NCI-H1092 (cell line): Measurements from ENCODE around the gene PTPRD.

Experiments used
- DNase-seq: peaks from one replicate; lab custom pipeline; 2025; lab: John Stamatoyannopoulos, UW

Gene PTPRD

DNA sequence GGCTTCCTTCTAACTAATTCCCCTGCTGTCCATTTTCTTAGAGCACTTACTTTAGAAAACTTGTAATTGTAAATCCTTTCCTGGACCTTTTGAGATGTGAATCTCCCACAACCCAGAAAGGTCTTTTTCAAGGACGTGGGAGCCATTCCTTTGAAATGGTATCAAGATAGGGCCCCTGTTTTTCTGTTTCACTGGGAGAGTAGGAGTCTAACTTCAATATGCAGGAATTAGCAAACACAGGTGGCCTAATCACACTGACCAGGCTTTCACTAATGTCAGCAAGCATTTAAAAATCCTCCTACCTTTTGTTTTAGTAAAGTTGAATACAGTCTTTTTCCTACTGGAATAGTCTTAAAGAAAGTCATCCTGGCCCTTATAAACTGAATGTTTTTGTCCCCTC, 558.3 kb downstream of the PTPRD start:
- DNase-seq: no peak

DNA sequence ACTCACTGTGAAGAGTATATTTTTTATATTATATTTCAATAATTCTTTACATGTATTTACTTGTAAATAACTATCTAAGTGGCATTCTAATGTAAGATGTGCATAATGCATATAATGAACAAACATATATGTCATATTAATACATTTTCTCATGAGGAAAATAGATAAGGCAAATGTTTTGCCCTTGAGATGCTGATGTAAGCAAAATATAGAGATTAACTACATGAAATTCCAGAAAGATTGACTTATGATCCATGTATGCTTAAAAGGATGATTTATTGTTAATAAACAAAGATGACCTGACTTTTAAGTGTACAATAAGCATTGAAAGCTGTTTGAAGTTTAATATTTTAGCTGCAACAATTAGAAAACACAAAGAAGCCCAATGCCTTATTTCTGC, 559.9 kb downstream of the PTPRD start:
- DNase-seq: no peak

DNA sequence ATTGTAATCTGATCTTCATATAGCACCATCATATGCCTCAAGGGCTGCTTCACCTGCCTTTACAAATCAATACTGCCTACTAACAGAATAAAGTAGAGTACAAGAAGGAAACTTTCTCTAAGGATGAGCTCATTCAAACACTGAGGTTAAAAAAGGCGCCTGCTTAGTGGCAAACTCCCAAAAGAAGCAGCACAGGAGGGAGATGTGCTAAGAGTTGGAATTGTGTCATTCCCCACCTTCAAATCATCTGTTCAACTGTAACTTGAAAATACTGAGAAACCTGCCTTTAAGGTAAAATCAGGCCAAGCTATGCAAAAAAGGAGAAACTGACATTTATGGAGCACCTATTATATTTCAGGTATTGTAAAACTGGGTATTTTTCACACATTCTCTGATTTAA, 560.6 kb downstream of the PTPRD start:
- no peak for DNase-seq

DNA sequence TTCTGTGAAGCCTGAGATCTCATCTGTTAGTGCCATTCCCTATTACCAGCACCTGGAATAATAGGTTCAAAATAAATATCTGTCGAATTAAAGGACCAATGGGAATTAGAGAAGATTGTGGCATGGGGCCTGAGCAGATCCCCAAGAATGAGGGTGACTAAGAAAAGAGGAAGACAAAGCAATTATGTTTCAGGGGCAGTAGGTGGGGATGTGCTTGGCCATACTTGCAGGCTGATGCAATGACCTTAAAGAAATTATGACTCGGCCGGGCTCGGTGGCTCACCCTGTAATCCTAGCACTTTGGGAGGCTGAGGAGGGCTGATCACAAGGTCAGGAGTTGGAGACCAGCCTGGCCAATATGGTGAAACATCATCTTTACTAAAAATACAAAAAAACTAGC, 562.8 kb downstream of the PTPRD start:
- DNase-seq: no peak

DNA sequence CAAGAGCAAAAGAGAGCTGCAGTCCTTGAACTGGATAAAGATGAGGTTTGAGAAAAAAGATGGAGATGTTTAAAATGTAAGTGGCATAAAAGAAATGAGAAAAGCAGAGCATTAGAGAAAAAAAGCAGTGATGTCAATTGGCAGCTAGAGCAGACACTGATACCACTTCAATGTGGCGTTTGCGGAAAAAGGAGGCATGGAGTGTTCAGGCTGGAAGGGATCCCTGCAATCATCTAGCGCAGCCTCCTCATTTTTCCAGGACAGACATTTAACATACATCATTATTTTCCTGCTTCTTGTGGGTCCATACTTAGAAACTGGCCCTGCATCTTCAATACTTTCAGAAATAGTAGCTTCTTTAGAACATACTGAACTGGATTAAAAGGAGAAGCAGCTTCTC, 563.8 kb downstream of the PTPRD start:
- no peak for DNase-seq

DNA sequence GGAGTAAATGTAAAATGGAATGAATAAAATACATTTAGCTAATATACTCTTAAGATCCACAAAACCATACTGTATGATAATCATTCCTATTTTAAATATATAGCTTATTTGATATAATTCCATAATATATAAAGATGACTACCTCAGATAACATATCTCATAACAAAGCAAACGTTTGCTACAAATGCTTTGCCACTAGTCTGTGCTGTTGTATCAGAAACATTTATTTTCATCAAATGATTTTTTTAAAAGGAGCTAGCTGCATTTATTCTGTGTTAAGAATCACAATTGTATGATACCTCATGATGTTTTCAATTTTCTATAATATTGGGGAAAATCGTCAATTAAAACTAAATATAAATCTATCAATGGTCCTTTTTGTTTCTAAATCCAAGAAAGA, 567.2 kb downstream of the PTPRD start:
- peak; percentile 61 for DNase-seq

DNA sequence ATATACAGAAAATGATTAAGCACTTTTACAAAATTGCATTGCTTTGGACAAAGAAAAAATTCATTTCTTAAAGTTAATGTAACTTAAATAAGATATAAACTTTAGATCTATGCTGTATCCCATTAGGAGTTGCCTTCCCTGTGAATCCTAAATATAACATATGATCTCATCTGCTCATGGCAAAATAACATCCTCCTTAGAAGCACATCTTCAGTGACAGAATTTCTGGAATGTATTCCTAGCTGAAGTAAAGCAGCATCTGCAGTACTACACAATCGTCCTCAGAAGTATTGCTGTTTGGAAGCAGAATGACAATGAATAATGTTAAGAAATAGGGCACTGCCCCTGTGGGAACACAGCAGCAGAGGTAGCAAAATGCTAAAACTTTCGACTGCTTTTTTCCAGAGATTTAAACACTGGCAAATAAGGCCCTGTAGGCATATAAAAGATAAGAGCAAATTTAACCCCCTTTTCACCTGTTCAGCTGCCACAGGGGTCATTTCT, 571.0 kb downstream of the PTPRD start:
- DNase-seq: no peak

DNA sequence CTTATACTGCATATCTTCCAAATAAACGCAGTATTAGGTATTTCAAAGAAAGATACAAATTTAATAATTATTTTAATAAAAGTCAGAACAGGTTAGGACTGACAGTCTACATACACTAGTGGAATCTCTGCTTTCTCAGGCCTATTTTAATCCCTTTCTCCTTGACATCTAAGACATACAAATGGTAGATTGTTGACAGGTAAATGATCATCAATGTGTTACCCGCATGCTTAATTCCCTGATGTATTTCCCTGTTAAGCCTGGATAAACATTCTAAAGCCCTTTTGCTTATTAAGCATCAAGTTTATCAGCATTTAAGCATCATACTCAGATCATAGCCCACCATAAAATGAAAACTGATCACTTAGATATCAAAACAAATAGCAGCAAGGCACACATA, 576.7 kb downstream of the PTPRD start:
- DNase-seq: no peak

DNA sequence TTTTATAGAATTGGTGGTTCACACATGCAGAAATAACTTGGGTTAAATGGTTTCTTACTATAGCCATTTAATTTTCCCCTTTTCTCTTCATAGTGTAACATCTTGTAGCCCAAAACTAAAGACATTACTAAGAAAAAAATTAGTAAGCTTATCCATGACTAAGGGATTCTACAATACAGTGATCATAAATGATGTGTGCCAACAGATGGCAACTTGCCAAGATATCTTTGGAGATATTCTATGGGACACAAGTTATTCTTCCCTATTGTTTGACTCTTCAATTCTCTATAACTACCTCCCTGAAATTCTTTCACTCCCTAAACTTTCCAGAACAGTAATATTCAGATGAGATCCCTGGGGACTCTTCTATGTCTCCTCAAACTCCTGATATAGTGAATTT, 580.6 kb downstream of the PTPRD start:
- DNase-seq: no peak

DNA sequence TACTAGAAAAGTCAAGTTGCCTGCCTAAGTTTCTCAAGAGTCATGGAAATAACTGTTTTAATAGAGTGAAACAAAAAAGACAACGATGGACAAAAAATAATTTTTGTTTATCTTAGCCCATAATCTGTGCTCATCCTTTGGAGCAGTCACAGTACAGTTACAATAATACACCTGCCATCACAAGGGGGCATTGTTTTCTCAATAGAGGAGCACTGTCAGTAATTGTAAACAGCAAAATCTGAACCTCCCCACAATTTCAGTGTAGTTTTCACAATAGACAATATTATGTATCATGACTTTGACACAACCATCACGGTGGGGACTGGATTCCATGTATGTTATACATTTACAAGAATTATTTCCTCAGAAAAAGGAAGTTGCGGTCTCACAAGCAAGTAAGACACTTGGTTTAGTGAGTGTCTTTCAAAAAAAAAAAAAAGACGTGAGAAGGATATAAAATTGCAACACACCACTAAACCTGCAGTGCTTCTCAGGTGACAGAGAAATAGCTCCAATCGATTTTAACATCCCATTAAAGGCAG, 586.3 kb downstream of the PTPRD start:
- DNase-seq: no peak

DNA sequence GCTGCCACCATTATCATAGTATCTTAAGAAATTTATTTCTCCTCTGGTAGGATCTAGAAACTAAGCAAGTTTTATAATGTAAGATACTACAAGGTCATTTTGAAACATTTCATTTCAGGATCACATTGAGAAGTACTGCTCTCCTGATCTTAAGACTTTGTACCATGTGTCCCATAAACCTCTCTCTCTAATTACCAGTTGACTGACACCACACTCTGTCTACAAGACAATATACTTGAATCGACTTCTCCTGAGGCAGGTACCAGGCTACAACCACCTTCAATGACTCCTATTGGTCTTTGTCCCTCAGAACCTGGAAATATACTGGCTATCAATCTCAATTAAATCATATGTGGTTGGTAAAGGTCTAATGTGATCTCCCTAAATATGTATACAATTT, 597.0 kb downstream of the PTPRD start:
- no peak for DNase-seq

DNA sequence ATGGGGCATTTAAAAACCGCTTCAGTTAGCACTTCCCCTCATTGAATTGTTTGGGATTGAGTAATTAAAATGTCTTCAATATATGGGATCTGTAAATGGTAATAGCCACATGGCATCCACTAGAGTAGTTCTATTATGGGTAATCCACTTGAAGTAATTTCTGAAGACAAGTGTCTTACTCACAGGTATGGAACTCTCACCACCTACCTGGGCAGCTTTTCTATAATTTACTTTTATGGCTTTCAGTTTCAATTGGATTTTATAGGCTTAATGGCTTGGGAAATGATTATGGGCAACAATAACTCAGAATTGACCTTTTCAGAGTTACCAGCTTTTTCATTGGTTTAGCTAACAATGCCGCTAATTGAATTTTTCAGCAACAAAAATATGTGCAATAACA, 597.9 kb downstream of the PTPRD start:
- peak; percentile 14 for DNase-seq

DNA sequence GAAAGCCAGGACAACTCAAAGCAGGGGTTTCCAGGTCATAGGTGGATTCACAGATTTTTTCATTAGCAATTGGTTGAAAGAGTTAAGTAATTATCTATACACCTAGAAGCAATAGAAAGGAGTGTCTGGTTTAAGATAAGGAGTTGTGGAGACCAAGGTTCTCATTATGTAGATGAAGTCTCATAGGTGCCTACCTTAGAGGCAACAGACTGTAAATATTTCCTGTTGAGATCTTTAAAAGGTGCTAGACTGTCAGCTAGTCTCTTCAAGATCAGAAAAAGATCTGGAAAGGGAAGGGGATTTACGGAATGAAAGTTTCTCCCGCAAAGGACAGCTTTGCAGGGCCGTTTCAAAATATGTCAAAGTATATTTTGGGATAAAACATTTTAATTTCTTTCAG, 603.4 kb downstream of the PTPRD start:
- DNase-seq: no peak

DNA sequence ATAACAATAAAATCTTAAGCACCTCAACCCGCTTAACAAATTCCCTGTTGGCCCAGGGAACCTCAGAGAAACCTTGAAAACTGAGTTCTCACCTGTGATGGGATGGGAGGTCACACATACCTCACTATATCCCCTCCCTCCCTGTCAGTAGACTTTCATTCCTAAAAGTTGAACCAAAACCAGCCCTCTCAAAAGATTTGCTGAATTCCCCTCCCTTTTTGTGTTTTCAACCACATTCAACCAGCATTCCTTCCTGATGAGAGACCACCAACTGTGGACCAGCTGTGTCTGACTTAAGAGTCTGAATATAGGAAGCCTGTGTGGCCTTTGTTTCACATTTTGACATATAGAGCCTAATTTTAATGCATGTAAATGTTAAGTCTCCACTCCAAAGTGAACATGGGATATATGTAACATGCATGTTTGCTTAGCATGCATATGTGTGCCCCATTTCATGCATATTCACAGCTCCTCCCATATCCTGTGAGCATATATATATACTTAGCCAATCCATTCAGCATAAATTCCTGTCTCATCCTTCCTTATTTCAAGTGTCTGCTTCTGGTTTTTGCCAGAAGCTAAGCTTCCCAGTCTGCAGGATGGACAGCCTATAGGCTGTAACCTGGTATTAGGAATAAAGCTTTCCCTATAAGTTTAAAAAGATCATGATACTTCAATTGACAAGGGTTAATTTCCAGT, 604.6 kb downstream of the PTPRD start:
- no peak for DNase-seq

DNA sequence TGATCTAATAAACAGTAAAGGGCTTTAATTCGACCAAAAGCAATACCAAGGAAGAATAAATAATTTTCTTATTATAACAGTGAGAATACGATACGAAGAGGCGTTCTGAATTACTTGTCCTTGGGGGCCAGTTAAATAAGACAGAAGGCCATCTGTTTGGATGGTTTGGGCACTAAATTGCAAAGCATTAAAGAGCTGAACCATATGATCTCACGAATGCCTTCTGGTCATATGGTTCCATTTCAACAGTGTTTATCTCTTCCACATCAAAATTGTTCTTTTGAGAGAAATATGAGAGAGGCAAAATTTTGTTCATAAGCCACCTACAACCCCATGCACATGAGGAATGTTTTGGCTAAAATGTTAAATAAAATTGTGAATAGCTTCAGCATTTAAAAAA, 605.4 kb downstream of the PTPRD start:
- DNase-seq: no peak

DNA sequence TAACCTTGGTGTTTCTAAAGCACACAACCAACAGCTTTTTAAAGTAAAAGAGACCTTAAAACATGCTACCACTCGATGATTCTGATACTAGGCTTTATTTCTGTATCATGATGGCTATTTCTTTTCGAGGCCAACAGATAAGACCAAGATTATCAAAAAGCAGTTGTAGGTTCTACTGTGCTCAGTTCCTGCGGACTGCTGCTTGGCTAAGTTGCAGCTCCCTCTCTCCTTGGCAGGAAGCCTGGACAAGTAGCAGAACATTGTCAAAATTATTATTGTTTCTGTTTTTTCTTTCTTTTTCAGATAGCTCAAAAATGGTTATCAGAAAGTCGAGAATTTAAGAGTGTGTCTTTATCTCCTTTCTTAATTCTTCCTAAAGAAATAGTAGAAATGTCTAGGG, 607.6 kb downstream of the PTPRD start:
- no peak for DNase-seq

DNA sequence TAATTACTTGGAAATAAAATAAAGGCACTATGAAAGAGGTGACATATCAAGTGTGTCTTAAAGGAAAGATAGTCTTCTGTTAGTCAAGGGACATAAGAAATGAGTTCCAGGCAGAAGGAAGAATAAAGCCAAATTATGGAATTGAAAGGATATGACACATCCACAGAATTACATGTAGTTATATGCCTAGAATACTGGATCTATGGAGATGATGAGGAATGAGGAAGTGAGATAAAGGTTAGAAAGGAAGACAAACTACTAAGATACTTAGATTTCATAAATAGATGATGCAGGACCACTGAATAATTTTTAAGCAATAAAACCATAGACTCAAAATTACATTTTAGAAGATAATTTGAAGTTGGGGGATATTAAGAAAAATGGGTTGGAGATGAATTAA, 609.8 kb downstream of the PTPRD start:
- DNase-seq: no peak

DNA sequence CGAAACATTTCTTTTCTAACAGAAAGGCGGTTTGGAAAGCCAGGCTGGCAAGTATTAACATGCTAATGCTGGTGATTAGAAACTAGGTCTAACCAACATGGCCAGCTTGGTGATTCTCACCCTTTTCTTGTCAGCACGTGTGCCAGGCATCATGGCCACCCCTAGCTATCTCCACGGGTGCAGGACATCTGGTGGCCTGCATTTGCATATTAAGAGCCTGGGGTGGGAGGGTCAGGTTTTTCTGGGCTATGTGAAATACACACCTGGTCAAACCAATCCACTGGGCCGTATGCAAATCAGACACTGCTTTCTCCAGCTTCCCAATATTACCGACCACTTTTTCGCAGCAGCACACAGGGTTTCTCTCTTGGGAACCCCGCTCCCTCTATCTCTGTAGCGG, 612.1 kb downstream of the PTPRD start:
- no peak for DNase-seq

DNA sequence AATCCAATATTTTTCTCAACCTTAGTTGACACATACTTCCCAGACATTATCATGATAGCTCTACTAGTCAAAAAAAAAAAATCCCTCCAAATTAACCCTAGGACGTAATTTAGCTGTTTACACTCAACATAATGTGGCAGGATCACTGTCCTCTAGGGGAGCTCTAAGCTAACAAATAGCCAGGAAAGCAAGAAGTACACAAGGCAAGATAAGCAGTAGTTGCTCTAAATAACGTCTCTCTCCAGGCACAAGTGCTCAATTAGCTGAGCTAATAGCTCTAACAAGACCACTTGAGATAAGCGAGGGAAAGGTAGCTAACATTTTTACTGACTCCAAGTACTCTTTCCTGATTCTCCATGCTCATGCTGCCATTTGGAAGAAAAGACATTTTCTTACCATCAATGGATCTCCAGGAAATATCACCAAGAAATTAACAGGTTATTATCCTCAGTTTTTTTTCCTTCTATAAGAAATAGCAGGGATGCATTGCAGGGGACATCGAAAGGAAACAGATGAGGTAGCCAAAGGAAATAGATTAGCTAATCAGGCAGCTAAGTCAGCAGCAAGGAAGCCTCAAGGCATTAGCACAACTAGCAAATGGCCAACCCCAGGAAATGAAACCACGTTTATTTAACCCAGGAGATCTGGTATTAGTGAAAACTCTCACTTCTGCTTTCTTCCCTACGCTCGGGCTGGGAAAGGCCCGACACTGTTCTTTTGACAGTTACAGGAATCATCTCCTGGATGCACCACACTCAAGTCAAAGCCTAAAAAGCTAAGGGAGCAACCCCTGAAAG, 614.1 kb downstream of the PTPRD start:
- no peak for DNase-seq

DNA sequence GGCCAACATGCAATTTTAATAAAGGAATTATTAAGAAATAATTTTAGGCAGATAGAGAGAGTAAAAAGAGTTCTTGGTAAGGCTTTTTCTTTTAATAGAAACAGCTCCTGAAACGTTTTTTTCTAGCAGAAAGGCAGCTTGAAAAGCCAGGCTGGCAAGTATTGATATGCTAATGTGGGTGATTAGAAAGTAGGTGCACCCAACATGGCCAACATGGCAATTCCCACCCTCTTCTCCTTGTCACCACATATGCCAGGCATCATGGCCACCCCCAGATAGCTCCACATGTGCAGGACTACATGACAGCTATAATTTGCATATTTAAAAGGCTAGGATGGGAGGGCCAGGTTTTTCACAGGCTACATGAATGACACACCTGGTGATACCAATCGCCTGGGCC, 615.2 kb downstream of the PTPRD start:
- DNase-seq: no peak

DNA sequence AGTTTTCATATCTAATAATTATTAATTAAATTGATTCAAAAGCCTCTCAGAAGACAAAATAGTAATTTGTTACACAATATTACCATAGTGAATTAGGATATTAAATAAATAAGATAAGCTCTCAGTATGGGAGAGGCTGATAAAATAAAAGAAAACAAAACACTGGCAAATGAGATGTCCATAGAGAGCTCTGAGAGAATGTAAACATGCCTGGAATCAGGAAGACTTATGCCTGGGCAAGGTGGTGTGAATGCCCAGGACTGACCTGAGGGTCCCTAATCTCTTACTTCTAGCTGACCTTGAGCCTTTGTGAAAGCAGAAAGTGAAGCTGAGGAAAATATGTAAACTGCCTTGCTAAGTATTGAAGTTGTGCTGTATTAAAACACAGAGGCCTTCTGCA, 616.5 kb downstream of the PTPRD start:
- no peak for DNase-seq

DNA sequence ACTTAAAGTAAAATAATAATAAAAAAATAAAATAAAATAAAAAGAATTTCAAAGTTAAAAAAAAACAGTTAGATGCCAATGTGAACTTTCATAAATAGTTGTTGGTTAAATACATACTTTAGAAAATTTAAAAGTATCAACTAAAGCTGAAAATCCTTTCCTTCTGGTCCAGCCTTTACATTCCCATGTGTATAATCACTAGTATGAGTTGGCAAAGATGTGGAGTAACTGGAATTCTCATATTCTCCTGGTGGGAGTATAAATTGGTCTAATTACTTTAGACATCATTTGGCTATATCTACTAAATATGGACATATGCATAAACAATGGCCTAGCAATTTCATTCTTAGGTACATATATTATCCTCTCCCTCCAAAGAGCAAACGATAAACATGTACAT, 619.9 kb downstream of the PTPRD start:
- no peak for DNase-seq

DNA sequence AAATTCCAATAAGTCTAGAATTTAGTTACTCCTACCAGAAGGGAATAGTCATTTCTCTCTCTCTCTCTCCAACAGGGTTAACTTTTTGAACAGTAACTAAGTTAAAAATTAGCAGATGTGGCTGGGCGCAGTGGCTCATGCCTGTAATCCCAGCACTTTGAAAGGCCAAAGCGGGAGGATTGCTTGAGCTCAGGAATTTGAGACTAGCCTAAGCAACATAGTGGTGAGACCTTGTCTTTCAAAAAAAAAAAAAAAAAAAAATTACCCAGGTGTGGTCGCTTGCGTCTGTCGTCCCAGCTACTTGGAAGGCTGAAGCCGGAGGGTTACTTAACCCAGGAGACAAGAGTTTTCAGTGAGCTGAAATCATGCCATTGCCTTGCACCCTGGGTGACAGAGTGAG, 639.7 kb downstream of the PTPRD start:
- no peak for DNase-seq
